HG03280 (cell line): ENCODE data around the gene IFIT1B.
"Not testable (repeated sequence)": the region's sequence is repeated elsewhere in the genome, so short reads cannot be mapped to it uniquely, and the experiment has no call there.

Source experiments
- ATAC-seq: cut with Tn5 transposase; IDR thresholded peaks from one replicate; pipeline ENCODE4 v1.9.1; 2021; ENCODE audit warnings: mild to moderate bottlenecking, moderate library complexity; ENCODE audit not compliant: unreplicated experiment

IFIT1B gene

GRCh38 chr10:89411135-89411534, 33.3 kb downstream of the IFIT1B start:
- ATAC-seq: not testable (repeated sequence)

- ATAC-seq: not testable (repeated sequence)
Measured at GRCh38 chr10:89412276-89412675, 34.4 kb downstream of the IFIT1B start.

DNA sequence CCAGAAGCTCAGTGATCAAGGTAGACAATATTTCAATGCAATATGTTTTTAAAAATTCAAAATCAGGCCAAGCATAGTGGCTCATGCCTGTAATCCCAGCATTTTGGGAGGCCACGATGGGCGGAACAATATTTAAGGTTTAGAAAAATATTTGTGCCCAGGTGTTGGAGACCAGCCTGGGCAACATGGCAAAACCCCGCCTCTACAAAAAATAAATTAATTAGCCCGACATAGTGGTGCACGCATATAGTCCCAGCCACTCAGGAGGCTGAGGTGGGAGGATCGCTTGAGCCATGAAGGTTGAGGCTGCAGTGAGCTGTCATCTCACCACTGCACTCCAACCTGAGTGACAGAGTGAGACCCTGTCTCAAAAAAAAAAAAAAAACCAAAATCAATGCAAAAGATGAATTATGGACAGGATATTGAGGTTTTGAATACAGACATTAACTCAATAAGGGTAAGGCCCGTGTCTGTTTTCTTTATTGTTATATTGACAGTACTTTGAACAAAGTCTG, 35.6 kb downstream of the IFIT1B start:
- ATAC-seq: no peak

GRCh38 chr10:89414146-89414878, 36.5 kb downstream of the IFIT1B start, which contains the start of gene IFIT5:
TSS of gene IFIT5 (plus strand) at chr10:89414568. CDS start at chr10:89414799, 231 bp downstream.
- peak; percentile 69 for ATAC-seq

- peak; percentile 37 for ATAC-seq
Measured at GRCh38 chr10:89414879-89415821, 37.3 kb downstream of the IFIT1B start.

DNA sequence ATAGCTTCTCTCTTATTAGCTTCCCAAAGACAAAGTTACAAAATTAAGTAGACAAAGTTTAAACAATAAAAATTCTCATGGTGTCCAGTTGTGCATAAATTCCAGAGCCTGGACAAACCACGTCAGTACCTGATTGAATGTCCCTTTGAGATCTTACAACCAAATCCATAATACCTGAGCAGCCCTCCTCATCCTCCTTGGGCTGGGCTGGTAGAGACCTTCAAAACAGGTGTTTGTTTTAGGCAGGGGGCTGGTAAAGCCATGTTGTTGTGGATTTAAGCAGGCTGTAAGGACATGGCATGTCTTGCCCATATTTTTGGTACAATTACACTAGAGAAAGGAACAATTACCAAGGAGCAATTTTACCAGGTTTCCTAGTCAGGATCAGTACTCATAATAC, 38.6 kb downstream of the IFIT1B start:
- ATAC-seq: no peak

DNA sequence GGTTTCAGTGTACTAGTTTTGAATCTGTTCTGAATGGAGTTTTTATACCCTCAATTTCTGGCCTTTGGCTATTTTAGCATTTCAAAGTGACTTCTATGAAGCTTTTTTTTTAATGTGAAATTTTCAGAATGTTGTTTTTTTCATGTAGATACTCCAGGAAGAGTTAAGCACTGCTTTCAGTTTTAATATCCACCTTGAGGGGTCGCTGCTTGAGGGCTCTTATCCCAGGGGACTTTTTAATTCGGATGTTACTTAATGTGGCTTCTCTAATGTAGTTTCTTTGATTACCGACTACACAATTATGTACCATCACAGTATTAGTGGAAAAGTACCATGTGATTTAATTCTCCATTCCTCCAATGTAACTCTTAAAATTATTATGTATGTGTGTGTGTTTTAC, 41.7 kb downstream of the IFIT1B start:
- ATAC-seq: no peak

- no peak for ATAC-seq
Measured at GRCh38 chr10:89421018-89421476, 43.2 kb downstream of the IFIT1B start.

DNA sequence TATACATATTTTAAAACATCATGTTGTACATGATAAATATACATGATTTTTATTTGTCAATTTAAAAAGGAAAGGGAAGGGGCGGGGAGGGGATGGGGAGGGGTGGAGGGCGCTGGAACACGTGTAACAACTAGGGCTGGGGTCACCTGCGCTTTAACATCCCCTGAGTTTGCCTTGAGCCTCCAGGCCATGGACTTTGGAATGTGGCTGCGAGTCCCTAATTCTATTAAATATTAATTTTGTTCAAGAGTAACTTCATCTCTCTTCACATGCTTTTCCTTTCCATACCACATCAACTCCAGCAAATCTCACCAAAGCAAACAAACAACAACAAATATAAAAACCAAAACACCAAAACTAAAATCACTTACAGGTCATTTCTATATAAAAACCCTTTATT, 47.1 kb downstream of the IFIT1B start:
- no peak for ATAC-seq

DNA sequence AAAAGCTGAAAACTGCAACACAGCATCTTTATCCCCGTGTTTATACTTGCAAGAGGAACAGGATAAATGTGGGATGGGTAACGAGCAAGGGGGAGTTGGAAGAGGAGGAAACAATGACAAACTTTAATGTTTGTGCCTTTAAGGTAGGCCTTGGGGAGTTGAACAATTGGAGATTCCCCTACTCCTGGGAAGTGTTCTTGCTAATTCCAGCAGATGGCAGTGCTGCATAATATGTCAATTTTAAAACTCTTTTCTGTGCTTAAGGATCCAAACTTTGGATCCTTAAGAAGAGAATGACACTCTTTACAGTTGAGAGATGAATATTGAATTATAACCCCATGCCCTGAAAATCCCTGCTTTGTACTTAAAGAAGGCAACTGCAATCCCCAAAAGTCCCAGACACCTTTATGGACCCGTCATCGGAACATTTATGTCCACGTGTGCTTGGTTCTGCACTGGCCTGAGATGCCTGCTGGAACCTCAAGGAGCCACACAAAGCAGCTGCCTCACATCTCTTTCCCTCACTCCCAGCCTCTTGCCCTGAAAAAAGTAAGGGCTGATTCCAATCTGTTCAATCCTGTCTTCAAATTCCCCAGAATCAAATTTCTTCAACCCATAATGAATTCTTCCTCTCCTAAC, 48.5 kb downstream of the IFIT1B start:
- no peak for ATAC-seq

DNA sequence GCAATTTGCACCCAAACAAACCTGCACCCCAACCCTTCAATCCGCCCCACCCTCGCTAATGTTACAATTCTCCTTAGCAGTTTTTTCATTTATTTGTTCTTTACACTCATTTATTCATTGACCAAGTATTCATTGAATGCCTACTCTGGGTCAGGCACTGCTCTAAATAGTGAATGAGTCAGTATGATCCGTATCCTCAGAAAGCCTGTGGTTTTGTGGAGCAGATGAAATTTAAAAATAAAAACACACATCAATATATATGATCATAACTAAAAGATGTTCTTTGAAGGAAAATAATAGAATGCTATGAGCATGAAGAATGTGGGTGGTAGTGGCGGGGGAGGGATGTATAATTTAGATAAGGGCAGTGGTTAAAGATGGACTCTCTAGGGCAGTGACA, 49.8 kb downstream of the IFIT1B start:
- ATAC-seq: no peak

DNA sequence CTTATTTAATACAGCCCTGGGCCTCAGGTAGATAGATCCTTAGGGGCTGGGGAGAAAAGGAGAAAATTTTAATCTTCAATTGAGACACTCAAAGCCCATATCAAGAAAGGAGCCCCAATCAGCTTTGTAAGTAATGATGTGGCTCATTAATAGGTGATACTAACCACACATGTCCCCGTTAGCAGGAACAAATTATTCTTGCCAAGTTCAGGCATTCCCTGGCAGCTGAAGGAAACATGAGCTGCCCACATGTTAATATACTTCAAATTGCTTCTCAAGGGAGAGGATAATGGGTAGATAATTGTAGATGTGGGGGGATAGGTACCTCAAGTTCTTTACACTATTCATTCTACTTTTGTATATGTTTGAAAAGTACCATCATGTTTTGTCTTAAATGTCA, 51.0 kb downstream of the IFIT1B start:
- ATAC-seq: no peak

- no peak for ATAC-seq
Measured at GRCh38 chr10:89431977-89432376, 54.1 kb downstream of the IFIT1B start.
